SH-SY5Y (cell line): ENCODE data around the gene LRRC3B.

ENCODE experiments used
- GATA2 ChIP-seq: IDR thresholded peaks from 2 replicates; pipeline ENCODE4 v1.6.1; 2011; ENCODE audit warnings: mild to moderate bottlenecking, low read depth, low read length
- GATA3 ChIP-seq: IDR thresholded peaks from 2 replicates; pipeline ENCODE4 v1.6.1; 2011; ENCODE audit warnings: low read depth, mild to moderate bottlenecking, low read length, moderate library complexity

DNA sequence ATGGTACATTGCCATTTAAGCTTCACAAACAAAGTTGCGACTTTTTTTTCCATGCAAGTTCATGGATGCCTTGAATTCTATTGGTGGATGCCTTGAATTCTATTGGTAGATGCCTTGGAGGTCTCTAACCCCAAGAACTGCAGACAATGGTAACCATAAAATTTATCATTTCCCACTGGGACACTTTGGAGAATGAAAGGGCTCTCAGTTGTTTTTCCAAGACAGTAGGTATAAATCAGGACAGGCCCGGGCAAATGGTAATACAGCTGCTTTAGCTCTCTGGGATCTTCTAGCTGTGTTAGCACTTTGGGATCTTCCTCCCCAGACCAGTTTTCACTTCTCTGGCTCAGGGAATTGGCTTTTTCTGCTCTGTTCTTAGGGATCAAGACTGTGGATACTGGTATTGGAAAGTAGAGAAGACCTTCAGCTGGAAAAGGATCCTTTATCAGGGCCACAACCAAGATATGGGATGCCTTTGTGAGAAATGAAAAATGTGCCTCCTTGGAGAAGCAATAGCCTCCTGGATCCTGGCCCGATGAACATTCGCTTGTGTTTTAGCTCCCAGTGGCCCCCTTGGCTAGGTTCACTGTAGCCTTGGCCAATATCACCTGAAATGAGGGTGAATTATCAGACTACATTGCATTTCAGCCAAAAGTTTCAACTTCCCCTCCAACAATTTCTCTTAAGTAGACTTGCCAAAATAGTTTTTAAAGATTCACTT, 8.3 kb downstream of the LRRC3B start:
- TF ChIP-seq GATA2 (no peak), GATA3 (no peak)
